Heart left ventricle (tissue), 13 donors: ENCODE measurements around the gene RASGEF1C.

Experiments
- CTCF ChIP-seq, 12 donors: fragments of 200-600 bp; sonication (generic) in 4 of 12; IDR thresholded peaks; one replicate each; pipeline versions ENCODE4 v1.5.0 to v1.8.0; 2018 to 2022; ENCODE audit warnings: antibody characterized with exemption in 12 of 12, mild to moderate bottlenecking in 5 of 12
- POLR2A ChIP-seq, 2 donors: fragments of 450-650 bp; IDR thresholded peaks; one replicate each; pipeline ENCODE4 v1.6.1; 2017; ENCODE audit warnings: antibody characterized with exemption in 2 of 2, mild to moderate bottlenecking in 2 of 2, moderate library complexity in 2 of 2
- donor health status: ischemic (EF 13 %, LVEDD 7.1; RV severe dilation, severe dysfunction).
- donor health status: DM: no; HTN: yes; CAD: no.
- donor health status: DM: no; HTN: no; CAD: no.
- donor health status: ischemic (EF 25% LVEDD 6.9; RV normal size, moderate dysfunction).
- donor health status: ischemic (EF 25% LVEDD 5.7; RV mildly dilated, moderate dysfunction).
- donor health status: ischemic (EF 35%, LVEDD 5.7; RV mildly dilated, moderate dysfunction).
- donor health status: nonischemic (EF 11% LVEDD 7.7; RV severe dilation, severe dysfunction).
- donor health status: DM: yes; HTN: yes; CAD: no.
- donor health status: PGD.
- donor health status: ischemic (EF 29% LVEDD 5.4; RV normal size, mild dysfunction).
- donor health status: nonischemic (EF 23%, LVEDD 6.1; RV moderate dilation, normal function).

DNA sequence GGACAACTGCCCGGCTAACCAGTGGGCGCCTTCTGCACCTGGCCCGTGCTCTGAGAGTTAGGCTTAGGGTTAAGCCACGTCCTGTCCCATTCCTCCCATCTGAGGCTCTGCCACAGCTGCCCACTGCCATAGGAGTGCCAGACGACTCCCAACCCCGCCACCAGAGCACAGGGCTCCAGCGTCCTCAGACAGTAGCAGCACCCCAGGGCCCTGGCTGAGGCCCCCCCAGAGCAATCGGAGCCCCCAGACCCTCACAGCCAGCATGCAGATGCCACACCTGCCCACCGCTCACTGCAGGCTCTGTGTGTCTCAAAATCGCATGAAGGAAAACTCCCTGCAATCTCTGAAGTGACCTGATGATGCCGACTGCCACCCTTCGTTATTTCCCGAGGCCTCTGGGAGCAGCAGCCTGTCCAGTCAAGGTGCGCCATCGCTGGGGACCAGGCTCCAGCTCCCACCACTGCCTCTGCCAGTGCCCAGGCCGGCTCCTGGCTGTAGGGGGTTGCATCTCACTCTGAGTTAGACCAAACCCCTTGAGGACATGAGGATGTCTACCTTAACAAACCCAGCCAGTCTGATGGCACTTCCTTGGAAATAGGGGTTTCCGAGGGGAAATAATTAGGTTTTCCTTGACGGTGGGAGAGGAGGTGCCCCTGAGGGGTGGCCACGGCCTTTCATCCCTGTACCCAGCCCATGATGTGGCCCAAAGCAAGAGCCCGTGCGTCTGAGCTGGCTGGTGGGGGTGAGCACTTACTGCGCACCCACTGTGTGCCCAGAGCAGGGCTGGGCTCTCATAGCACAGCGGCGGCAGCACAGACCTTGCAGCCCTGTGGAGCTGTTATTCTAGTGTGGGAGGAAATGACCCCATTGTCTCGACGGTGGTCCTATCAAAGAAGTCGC is 79.5 kb downstream of the RASGEF1C start:
- no peak for TF ChIP-seq POLR2A (IDR thresholded peaks at IDR 0.05)
- no peak for TF ChIP-seq CTCF (IDR thresholded peaks at IDR 0.05)
